H1 (cell line): ENCODE measurements around the gene ABHD15. TPM values are rescaled to one million over a fixed set of nuclear protein-coding genes. Genes with fewer than 3 reads are reported as not detected.

ENCODE experiments used
- CREB1 ChIP-seq: IDR thresholded peaks from 2 replicates; pipeline ENCODE4 v1.6.1; 2012; ENCODE audit warnings: inconsistent platforms
- KDM5A ChIP-seq: fragments of 200-600 bp; IDR thresholded peaks from 2 replicates; pipeline ENCODE4 v1.7.1; 2012; ENCODE audit warnings: mild to moderate bottlenecking, low read length, inconsistent platforms, mixed read lengths
- polyA plus RNA-seq, 7 experiments: library from polyadenylated mRNA; depleted of rRNA in 3 of 7; stranded (reverse) in 5 of 7; unstranded in 2 of 7; fragments of >200 nt in 5 of 7; fragments of 200-250 nt in 2 of 7; gene quantifications; 1 replicate in 5 of 7; 2 replicates in 1 of 7; 4 replicates in 1 of 7; pipeline versions ENCODE4 v1.2.1 to v1.2.3, GENCODE V29; 2011 to 2013; ENCODE audit warnings: missing spikeins in 2 of 7, mixed read lengths in 2 of 7
- total RNA-seq: library from RNA; stranded (reverse); fragmentation: NEBNext Ultra II Directional; extraction: Animal tissue kit (Norgen Biotek cat#: 25700); gene quantifications from 2 replicates; pipeline ENCODE4 v1.2.1, GENCODE V29; 2021

Gene ABHD15
- total and polyA plus RNA-seq, 2 of the 8 experiments (the other 6 are each of a cell fraction or from before 2014, with no cell fraction given): 0.88 to 1.7 TPM

DNA sequence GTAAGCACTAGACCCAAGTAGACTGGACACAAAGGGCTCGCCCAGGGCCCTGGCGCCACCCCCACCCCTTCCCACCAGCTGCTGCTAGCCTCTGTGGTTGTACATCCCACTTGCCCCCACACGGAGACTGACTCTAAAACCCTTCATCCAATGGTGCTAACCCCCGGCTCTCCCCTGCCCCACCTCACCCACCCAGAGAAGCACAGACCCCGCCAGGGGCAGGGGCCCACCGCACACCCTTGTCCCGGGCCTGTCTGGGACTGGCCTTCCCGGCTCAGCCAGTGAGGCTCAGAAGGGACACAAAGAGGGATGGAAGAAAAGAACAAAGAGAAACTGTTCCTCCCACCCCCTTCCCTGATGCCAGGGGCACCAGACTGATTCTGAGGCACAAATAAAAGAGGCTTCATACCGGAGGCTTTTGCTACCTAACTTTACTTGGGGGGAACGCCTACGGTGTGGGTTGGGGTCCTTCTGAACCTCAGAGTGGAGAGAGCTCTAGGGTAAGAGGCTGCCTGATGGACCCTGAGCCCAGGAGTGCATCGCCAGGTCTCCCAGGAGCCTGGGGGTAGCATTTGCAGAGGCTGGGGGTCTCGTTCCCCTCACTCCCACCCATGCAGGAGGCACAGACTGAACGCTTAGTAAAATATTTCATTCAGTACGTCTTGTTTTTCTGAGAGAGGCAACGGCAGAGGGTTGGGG is 47.7 kb upstream of the ABHD15 start (continued):
- TF ChIP-seq KDM5A (no peak), CREB1 (no peak)
